ENCODE data around the gene TUBB2A.
"Not testable (repeated sequence)": the region's sequence is repeated elsewhere in the genome, so short reads cannot be mapped to it uniquely, and the experiment has no call there.

The TUBB2A gene

DNA sequence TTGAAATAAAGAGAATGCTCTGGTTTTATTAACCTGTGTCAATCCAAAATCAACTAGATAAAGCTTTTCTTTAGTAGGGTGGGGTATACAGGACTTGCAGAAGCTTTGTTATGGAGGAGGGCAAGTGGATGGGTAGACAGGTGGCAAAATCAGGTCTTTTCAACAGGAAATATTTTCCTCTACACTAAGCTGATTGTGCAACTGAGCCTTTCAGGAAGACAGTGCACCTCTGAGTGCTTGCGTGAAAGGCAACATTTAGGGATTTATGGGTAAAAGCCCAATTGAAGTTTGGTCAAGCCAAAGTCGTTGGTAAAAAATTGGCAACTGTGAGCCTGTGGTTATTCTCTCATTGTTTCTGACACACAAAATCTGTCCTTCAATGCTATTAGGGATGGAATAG is 23.8 kb upstream of the TUBB2A start:
- no peaks in the 10 kb centered on the region for H3K27me3 ChIP-seq (ENCODE audit: control insufficient read depth, insufficient read depth, low read length)
- H3K36me3 ChIP-seq (ENCODE audit: control insufficient read depth, insufficient read depth, low read length), result no peaks in the 10 kb centered on the region
- H3K9ac ChIP-seq (ENCODE audit: low read depth, low read length), result no peak overlapping the region
- H3K27ac ChIP-seq (ENCODE audit: low read depth, low read length), result no peak overlapping the region
- H3K4me3 ChIP-seq (ENCODE audit: low read depth, low read length), result no peak overlapping the region
- no peaks in the 10 kb centered on the region for H3K9me3 ChIP-seq (ENCODE audit: control insufficient read depth, insufficient read depth, low read length)
- 0 out of 2 replicates have a peak, but pooled peaks cover under 1% of the 10 kb centered on the region for H3K4me1 ChIP-seq (ENCODE audit: control insufficient read depth, insufficient read depth, low read length)

DNA sequence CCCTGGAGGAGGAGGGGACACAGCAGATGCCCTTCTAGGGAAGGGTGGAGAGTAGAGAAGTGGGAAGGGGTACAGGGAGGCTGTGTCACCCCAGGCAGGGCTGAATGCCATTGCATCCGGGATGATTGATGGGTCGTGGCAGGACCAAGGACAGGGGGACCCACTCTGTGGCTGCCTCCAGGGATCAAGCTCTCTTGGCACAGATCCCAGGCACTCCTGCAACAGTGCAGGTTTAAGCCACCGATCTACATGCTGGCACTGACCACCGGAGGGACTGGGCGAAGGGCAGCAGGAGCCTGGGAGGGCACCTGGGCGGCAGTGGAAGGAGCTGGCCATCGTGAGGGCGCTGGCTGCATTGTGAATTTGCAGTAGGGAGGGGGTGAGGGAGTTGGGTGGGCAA is 22.6 kb upstream of the TUBB2A start:
- H3K4me1 ChIP-seq (ENCODE audit: control insufficient read depth, insufficient read depth, low read length); H3K36me3 ChIP-seq (ENCODE audit: control insufficient read depth, insufficient read depth, low read length); H3K27me3 ChIP-seq (ENCODE audit: control insufficient read depth, insufficient read depth, low read length); H3K9me3 ChIP-seq (ENCODE audit: control insufficient read depth, insufficient read depth, low read length); H3K27ac ChIP-seq (ENCODE audit: low read depth, low read length); H3K9ac ChIP-seq (ENCODE audit: low read depth, low read length): not testable (repeated sequence)
- H3K4me3 ChIP-seq (ENCODE audit: low read depth, low read length), result peak overlapping the region; percentile 39; the same call in 1 of the 2 replicates

DNA sequence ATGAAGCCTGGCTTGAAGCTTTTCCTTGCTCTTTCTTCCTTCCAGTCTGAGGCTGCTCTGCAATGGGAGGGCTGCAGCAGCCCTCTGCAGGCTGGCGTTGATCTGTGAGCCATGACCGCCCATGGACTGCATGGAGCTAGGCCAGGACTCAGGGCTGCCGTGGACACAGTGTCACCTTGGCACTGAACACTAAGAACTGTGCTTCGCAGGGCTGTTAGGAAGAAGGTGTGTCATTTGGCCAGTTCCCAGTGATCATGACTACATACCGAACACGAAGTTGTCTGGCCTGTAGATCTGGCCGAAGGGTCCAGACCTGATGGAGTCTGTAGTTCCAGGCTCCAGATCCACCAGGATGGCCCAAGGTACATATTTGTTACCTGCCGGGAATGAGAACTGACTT is 21.3 kb upstream of the TUBB2A start:
- not testable (repeated sequence) for H3K27ac ChIP-seq (ENCODE audit: low read depth, low read length); H3K4me3 ChIP-seq (ENCODE audit: low read depth, low read length); H3K36me3 ChIP-seq (ENCODE audit: control insufficient read depth, insufficient read depth, low read length); H3K27me3 ChIP-seq (ENCODE audit: control insufficient read depth, insufficient read depth, low read length); H3K4me1 ChIP-seq (ENCODE audit: control insufficient read depth, insufficient read depth, low read length); H3K9me3 ChIP-seq (ENCODE audit: control insufficient read depth, insufficient read depth, low read length); H3K9ac ChIP-seq (ENCODE audit: low read depth, low read length)

- Histone ChIP-seq H3K4me3 (ENCODE audit: low read depth, low read length) (no peak overlapping the region), H3K27ac (ENCODE audit: low read depth, low read length) (no peak overlapping the region), H3K9ac (ENCODE audit: low read depth, low read length) (no peak overlapping the region), H3K27me3 (ENCODE audit: control insufficient read depth, insufficient read depth, low read length) (no peaks in the 10 kb centered on the region), H3K36me3 (ENCODE audit: control insufficient read depth, insufficient read depth, low read length) (no peaks in the 10 kb centered on the region), H3K4me1 (ENCODE audit: control insufficient read depth, insufficient read depth, low read length) (peaks cover 9% of the 10 kb centered on the region; the same call in 1 of the 2 replicates), H3K9me3 (ENCODE audit: control insufficient read depth, insufficient read depth, low read length) (no peaks in the 10 kb centered on the region)
Observed at GRCh38 chr6:3176562-3177355, 19.4 kb upstream of the TUBB2A start.

DNA sequence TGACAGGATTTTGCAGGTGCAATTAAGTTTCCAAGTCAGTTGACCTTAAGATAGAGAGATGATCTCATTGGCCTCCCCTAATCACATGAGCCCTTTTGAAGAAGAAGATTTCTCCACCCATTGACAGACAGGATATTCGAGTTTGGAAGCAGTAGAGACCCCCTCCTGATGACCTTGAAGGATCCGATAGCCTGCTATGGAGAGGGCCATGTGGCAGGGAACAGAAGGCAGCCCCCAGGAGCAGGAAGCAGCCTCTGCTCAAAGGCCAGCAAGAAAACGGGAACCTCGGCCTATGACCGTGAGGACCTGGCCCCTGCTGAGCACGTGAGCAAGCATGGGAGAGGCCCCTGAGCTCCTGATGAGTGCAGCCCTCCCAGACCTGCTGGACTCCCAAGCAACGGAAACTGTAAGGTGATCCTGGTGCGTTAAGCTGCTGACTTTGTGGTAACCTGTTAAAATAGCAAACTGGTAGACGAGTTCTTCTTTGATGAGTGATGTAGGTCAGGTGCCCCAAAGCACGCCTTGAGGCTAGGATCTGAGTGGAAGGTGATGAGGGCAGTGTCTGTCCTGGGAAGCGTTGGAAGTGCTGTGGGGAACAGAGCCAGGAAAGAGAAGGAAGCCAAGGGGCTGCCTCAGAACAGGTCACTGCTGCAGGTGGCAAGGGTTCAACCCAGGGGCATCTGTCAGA is 18.5 kb upstream of the TUBB2A start:
- Histone ChIP-seq H3K4me3 (ENCODE audit: low read depth, low read length) (no peak overlapping the region), H3K36me3 (ENCODE audit: control insufficient read depth, insufficient read depth, low read length) (no peaks in the 10 kb centered on the region), H3K4me1 (ENCODE audit: control insufficient read depth, insufficient read depth, low read length) (peaks cover 9% of the 10 kb centered on the region; the same call in 1 of the 2 replicates), H3K27ac (ENCODE audit: low read depth, low read length) (peak overlapping the region; percentile 27), H3K27me3 (ENCODE audit: control insufficient read depth, insufficient read depth, low read length) (no peaks in the 10 kb centered on the region), H3K9me3 (ENCODE audit: control insufficient read depth, insufficient read depth, low read length) (no peaks in the 10 kb centered on the region), H3K9ac (ENCODE audit: low read depth, low read length) (no peak overlapping the region)

DNA sequence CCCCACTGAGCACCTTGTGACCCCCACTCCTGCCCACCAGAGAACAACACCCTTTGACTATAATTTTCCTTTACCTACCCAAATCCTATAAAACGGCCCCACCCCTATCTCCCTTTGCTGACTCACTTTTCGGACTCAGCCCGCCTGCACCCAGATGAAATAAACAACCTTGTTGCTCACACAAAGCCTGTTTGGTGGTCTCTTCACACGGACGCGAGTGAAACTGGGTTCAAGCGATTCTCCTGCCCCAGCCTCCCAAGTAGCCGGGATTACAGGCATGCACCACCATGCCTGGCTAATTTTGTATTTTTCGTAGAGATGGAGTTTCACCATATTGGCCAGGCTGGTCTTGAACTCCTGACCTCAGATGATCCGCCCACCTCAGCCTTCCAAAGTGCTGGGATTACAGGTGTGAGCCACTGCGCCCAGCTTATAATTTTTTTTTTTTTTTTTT is 16.3 kb upstream of the TUBB2A start:
- not testable (repeated sequence) for H3K27ac ChIP-seq (ENCODE audit: low read depth, low read length); H3K4me3 ChIP-seq (ENCODE audit: low read depth, low read length); H3K36me3 ChIP-seq (ENCODE audit: control insufficient read depth, insufficient read depth, low read length); H3K9ac ChIP-seq (ENCODE audit: low read depth, low read length); H3K9me3 ChIP-seq (ENCODE audit: control insufficient read depth, insufficient read depth, low read length); H3K4me1 ChIP-seq (ENCODE audit: control insufficient read depth, insufficient read depth, low read length); H3K27me3 ChIP-seq (ENCODE audit: control insufficient read depth, insufficient read depth, low read length)

DNA sequence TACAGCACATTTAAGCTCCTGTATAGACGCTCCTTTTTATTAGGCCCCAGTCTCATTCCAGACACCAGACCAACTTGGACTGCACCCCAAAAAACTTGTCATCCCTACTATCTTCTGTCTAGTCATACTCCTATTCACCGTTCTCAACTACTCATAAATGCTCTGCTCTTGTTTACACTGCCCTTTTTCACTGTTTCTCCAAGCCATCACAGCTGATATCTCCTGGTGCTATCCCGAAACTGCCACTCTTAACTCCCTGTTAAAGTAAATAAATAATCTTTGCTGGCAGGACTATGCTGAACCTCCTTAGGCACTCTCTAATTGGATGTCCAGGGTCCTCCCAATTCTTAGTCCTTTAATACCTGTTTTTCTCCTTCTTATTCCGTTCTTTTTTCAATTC is 15.4 kb upstream of the TUBB2A start:
- H3K36me3 ChIP-seq (ENCODE audit: control insufficient read depth, insufficient read depth, low read length); H3K27ac ChIP-seq (ENCODE audit: low read depth, low read length); H3K9ac ChIP-seq (ENCODE audit: low read depth, low read length); H3K4me1 ChIP-seq (ENCODE audit: control insufficient read depth, insufficient read depth, low read length); H3K27me3 ChIP-seq (ENCODE audit: control insufficient read depth, insufficient read depth, low read length); H3K9me3 ChIP-seq (ENCODE audit: control insufficient read depth, insufficient read depth, low read length); H3K4me3 ChIP-seq (ENCODE audit: low read depth, low read length): not testable (repeated sequence)

- not testable (repeated sequence) for H3K27me3 ChIP-seq (ENCODE audit: control insufficient read depth, insufficient read depth, low read length); H3K9ac ChIP-seq (ENCODE audit: low read depth, low read length); H3K4me3 ChIP-seq (ENCODE audit: low read depth, low read length); H3K36me3 ChIP-seq (ENCODE audit: control insufficient read depth, insufficient read depth, low read length); H3K9me3 ChIP-seq (ENCODE audit: control insufficient read depth, insufficient read depth, low read length)
- Histone ChIP-seq H3K4me1 (ENCODE audit: control insufficient read depth, insufficient read depth, low read length) (peaks cover 18% of the 10 kb centered on the region), H3K27ac (ENCODE audit: low read depth, low read length) (peak overlapping the region; percentile 33)
Observed at GRCh38 chr6:3171313-3172175, 14.2 kb upstream of the TUBB2A start.

- not testable (repeated sequence) for H3K36me3 ChIP-seq (ENCODE audit: control insufficient read depth, insufficient read depth, low read length); H3K27ac ChIP-seq (ENCODE audit: low read depth, low read length); H3K9ac ChIP-seq (ENCODE audit: low read depth, low read length); H3K9me3 ChIP-seq (ENCODE audit: control insufficient read depth, insufficient read depth, low read length); H3K27me3 ChIP-seq (ENCODE audit: control insufficient read depth, insufficient read depth, low read length); H3K4me3 ChIP-seq (ENCODE audit: low read depth, low read length)
- H3K4me1 ChIP-seq (ENCODE audit: control insufficient read depth, insufficient read depth, low read length), result peaks cover 23% of the 10 kb centered on the region
Observed at GRCh38 chr6:3170676-3171075, 13.3 kb upstream of the TUBB2A start.

GRCh38 chr6:3168046-3168445 is 10.7 kb upstream of the TUBB2A start:
- H3K27me3 ChIP-seq (ENCODE audit: control insufficient read depth, insufficient read depth, low read length); H3K9me3 ChIP-seq (ENCODE audit: control insufficient read depth, insufficient read depth, low read length); H3K4me3 ChIP-seq (ENCODE audit: low read depth, low read length); H3K36me3 ChIP-seq (ENCODE audit: control insufficient read depth, insufficient read depth, low read length); H3K9ac ChIP-seq (ENCODE audit: low read depth, low read length): not testable (repeated sequence)
- peaks cover 37% of the 10 kb centered on the region for H3K4me1 ChIP-seq (ENCODE audit: control insufficient read depth, insufficient read depth, low read length)
- H3K27ac ChIP-seq (ENCODE audit: low read depth, low read length), result peak overlapping the region; percentile 33

All from HUES48 (cell line).